Small intestine (tissue), 7 donors: ENCODE data around the gene AP2B1. TPM values are rescaled to one million over a fixed set of nuclear protein-coding genes. Genes with fewer than 3 reads are reported as not detected.
A peak's percentile ranks its signal among the peaks of the same experiment; 100 is the strongest.

Experiments used
- DNase-seq, 2 donors: peaks; one replicate each; pipeline versions ENCODE4 v3.0.0 to v3.0.0-alpha.2; 2013
- FAIRE-seq: peaks from 2 replicates; lab custom pipeline; 2012; peaks lifted over from hg19 to GRCh38; lab: Jason Lieb, UNC
- H3K27ac ChIP-seq, 3 donors: one replicate each; pipeline ENCODE4 v1.5.1; 2013; ENCODE audit warnings: low read length in 2 of 3, mild to moderate bottlenecking in 2 of 3, control low read depth in 1 of 3, inconsistent platforms in 1 of 3, low read depth in 1 of 3, moderate library complexity in 1 of 3
- H3K27me3 ChIP-seq, 3 donors: one replicate each; pipeline ENCODE4 v1.6.1; 2013; ENCODE audit warnings: low read length in 3 of 3, inconsistent platforms in 1 of 3; ENCODE audit not compliant: control insufficient read depth in 3 of 3, insufficient read depth in 3 of 3
- H3K36me3 ChIP-seq, 3 donors: one replicate each; pipeline ENCODE4 v1.6.1; 2013; ENCODE audit warnings: low read length in 3 of 3, inconsistent platforms in 1 of 3, low read depth in 1 of 3, mild to moderate bottlenecking in 1 of 3, moderate library complexity in 1 of 3; ENCODE audit not compliant: control insufficient read depth in 3 of 3, insufficient read depth in 2 of 3
- H3K4me1 ChIP-seq, 3 donors: one replicate each; pipeline ENCODE4 v1.6.1; 2013; ENCODE audit warnings: low read length in 2 of 3, inconsistent platforms in 1 of 3, low read depth in 1 of 3, mild to moderate bottlenecking in 1 of 3, moderate library complexity in 1 of 3; ENCODE audit not compliant: control insufficient read depth in 3 of 3, insufficient read depth in 2 of 3
- H3K4me3 ChIP-seq, 3 donors: one replicate each; pipeline ENCODE4 v1.5.1; 2013; ENCODE audit warnings: low read length in 3 of 3, control low read depth in 1 of 3, inconsistent platforms in 1 of 3, low read depth in 1 of 3, mild to moderate bottlenecking in 1 of 3, moderate library complexity in 1 of 3
- H3K9me3 ChIP-seq, 2 donors: one replicate each; pipeline ENCODE4 v1.6.1; 2013; ENCODE audit warnings: low read depth in 1 of 2, low read length in 1 of 2; ENCODE audit not compliant: control insufficient read depth in 2 of 2, insufficient read depth in 1 of 2
- WGBS, 3 donors: extraction: QIAGEN DNeasy Blood & Tissue Kit; methylation state at CpG; one replicate each; pipeline ENCODE4 v1.1.7; 2013; 5-methylcytosine and 5-hydroxymethylcytosine counted together
- polyA plus RNA-seq, 4 donors: library from polyadenylated mRNA; stranded (reverse) in 3 of 4; unstranded in 1 of 4; fragments of 200-250 nt in 3 of 4; fragments of 120-200 nt in 1 of 4; gene quantifications; one replicate each; pipeline versions ENCODE4 v1.2.1 to v1.2.3, GENCODE V29; 2013
- donor health status: healthy with polysubstance abuse.
- donor health status: control.
- donor health status: control.
- donor health status: Bipolar disorder and iron deficiency.
- donor health status: healthy.

The AP2B1 gene
- polyA plus RNA-seq, 4 donors: 28.9 to 82.2 (median 45.4) TPM

DNA sequence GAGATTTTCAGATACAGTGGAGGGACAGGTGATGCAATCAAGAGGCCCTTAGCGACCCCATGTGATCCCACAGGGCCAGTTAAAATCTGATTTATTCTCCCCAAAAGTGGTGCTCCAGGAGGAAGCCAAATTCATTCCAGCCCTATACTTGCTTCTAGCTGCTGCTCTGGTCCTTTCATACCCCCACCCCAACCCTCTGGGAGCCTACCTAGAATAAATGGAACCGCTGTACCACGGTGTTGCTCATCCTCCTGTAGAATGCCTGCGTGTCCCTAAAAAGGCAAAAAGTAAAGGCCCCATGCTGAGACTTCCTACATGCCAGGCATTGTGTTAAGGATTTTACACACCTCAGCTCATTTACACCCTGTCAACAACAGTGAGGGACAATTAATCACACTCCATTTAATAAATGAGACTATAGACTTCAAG lies 142.3 kb downstream of the AP2B1 start:
- no peak overlapping the region for H3K27ac ChIP-seq
- peaks cover 9 to 24% (median 10%) of the 10 kb centered on the region in 3 donors for H3K36me3 ChIP-seq
- H3K4me1 ChIP-seq: peaks cover 0 to 50% (median 9%) of the 10 kb centered on the region in 3 donors
- FAIRE-seq: no peak
- no peaks in the 10 kb centered on the region for H3K9me3 ChIP-seq
- DNase-seq: no peak
- no peaks in the 10 kb centered on the region for H3K27me3 ChIP-seq
- H3K4me3 ChIP-seq: no peak overlapping the region
- 87 to 91% (median 89%) methylated on average over 4 of the region's 4 CpGs for WGBS, 3 donors

- Histone ChIP-seq H3K27me3 (no peaks in the 10 kb centered on the region), H3K36me3 (peaks cover 2 to 15% (median 2%) of the 10 kb centered on the region in 3 donors), H3K27ac (no peak overlapping the region), H3K9me3 (no peaks in the 10 kb centered on the region), H3K4me3 (no peak overlapping the region), H3K4me1 (peaks cover 0 to 39% (median 9%) of the 10 kb centered on the region in 3 donors)
- 81 to 84% (median 83%) methylated on average over 10 of the region's 10 CpGs for WGBS, 3 donors
- DNase-seq (no peak), FAIRE-seq (no peak)
These were observed 143.4 kb downstream of the AP2B1 start for GRCh38 chr17:35730400-35731005.

GRCh38 chr17:35731239-35731916 lies 144.3 kb downstream of the AP2B1 start, which contains the start of gene RASL10B:
Gene RASL10B (plus strand): TSS chr17:35731639. CDS start chr17:35735185, 3,546 bp downstream.
- H3K36me3 ChIP-seq: peaks cover 0 to 9% (median 2%) of the 10 kb centered on the region in 3 donors
- no peak within 1 kb of the TSS for H3K27ac ChIP-seq
- peak; percentile 61 to 78 for DNase-seq
- 4 to 8% (median 5%) methylated on average over 27 to 44 of the region's 44 CpGs for WGBS, 3 donors
- no peak for FAIRE-seq
- H3K27me3 ChIP-seq: no peaks in the 10 kb centered on the region
- peaks cover 0 to 30% (median 9%) of the 10 kb centered on the region in 3 donors for H3K4me1 ChIP-seq
- peak within 1 kb of the TSS in 2 of 3 donors; percentile 30 to 56 for H3K4me3 ChIP-seq
- no peaks in the 10 kb centered on the region for H3K9me3 ChIP-seq

GRCh38 chr17:35731917-35732805 lies 145.0 kb downstream of the AP2B1 start:
- no peak for FAIRE-seq
- H3K27ac ChIP-seq: no peak overlapping the region
- H3K27me3 ChIP-seq: no peaks in the 10 kb centered on the region
- H3K9me3 ChIP-seq: no peaks in the 10 kb centered on the region
- H3K4me3 ChIP-seq: peak overlapping the region in 2 of 3 donors; percentile 30 to 56
- WGBS, 3 donors: 9 to 21% (median 19%) methylated on average over 33 to 47 of the region's 47 CpGs
- DNase-seq: peak in 1 of 2 donors; percentile 42
- peaks cover 0 to 3% (median 2%) of the 10 kb centered on the region in 3 donors for H3K36me3 ChIP-seq
- H3K4me1 ChIP-seq: peaks cover 0 to 22% (median 5%) of the 10 kb centered on the region in 3 donors

DNA sequence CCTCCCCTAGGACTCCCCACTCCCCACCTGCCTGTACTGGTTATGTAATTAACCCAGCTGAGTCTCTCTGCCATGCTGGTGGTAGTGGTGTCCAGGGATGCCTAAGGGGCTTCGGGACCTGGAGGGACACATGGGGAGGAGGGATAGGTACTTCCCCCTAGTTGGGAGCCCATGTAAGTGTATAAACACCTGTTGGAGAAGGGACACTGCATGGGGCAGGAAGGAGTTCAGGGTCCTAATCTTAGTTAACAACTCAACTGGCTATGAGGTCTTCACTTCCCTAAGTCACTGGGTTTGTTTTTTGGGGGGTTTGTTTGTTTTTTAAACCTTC lies 145.6 kb downstream of the AP2B1 start:
- DNase-seq: no peak
- WGBS, 3 donors: 69 to 82% (median 79%) methylated on average over 1 of the region's 1 CpG
- Histone ChIP-seq H3K27me3 (no peaks in the 10 kb centered on the region), H3K27ac (no peak overlapping the region), H3K36me3 (peaks cover 0 to 3% (median 2%) of the 10 kb centered on the region in 3 donors), H3K9me3 (no peaks in the 10 kb centered on the region), H3K4me3 (peak overlapping the region in 1 of 3 donors; percentile 30), H3K4me1 (peaks cover 0 to 16% (median 4%) of the 10 kb centered on the region in 3 donors)
- FAIRE-seq: no peak

DNA sequence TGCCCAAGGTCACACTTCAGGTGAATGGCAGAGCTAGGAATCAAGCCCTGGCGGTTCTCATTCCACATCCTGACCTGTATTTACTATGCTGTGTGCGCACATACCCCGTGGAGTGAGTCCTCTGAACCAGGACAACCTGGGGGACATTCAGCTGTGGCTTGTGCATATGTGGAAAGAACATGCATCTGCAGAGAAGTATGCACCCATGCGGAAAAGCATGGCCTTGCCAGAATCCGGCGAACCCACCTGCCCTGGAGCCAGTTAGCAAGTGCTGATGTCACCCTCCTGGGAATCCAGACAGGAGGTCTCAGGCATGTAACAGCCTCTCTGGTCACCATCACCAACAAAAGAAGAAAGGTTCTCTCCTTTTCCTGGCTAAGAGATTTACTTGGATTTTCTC lies 146.2 kb downstream of the AP2B1 start:
- no peak for FAIRE-seq
- Histone ChIP-seq H3K27ac (no peak overlapping the region), H3K27me3 (no peaks in the 10 kb centered on the region), H3K9me3 (no peaks in the 10 kb centered on the region), H3K4me1 (peaks cover 0 to 12% (median 4%) of the 10 kb centered on the region in 3 donors), H3K36me3 (peaks cover 0 to 2% (median 2%) of the 10 kb centered on the region in 3 donors), H3K4me3 (no peak overlapping the region)
- DNase-seq: no peak
- WGBS, 3 donors: 87 to 91% (median 87%) methylated on average over 6 of the region's 6 CpGs

GRCh38 chr17:35734396-35734795 lies 147.3 kb downstream of the AP2B1 start:
- FAIRE-seq (no peak), DNase-seq (no peak)
- WGBS, 3 donors: 85 to 89% (median 89%) methylated on average over 7 of the region's 7 CpGs
- Histone ChIP-seq H3K27me3 (no peaks in the 10 kb centered on the region), H3K27ac (no peak overlapping the region), H3K4me3 (no peak overlapping the region), H3K36me3 (no peaks in the 10 kb centered on the region), H3K9me3 (no peaks in the 10 kb centered on the region), H3K4me1 (peaks cover 0 to 12% (median 4%) of the 10 kb centered on the region in 3 donors)
